ENCODE data around the gene HIRA. TPM values are rescaled to one million over a fixed set of nuclear protein-coding genes. Genes with fewer than 3 reads are reported as not detected.

Gene HIRA
- total and polyA plus RNA-seq, 2 of the 8 experiments (the other 6 are each of a cell fraction or from before 2014, with no cell fraction given): 34.9 to 67.2 TPM

DNA sequence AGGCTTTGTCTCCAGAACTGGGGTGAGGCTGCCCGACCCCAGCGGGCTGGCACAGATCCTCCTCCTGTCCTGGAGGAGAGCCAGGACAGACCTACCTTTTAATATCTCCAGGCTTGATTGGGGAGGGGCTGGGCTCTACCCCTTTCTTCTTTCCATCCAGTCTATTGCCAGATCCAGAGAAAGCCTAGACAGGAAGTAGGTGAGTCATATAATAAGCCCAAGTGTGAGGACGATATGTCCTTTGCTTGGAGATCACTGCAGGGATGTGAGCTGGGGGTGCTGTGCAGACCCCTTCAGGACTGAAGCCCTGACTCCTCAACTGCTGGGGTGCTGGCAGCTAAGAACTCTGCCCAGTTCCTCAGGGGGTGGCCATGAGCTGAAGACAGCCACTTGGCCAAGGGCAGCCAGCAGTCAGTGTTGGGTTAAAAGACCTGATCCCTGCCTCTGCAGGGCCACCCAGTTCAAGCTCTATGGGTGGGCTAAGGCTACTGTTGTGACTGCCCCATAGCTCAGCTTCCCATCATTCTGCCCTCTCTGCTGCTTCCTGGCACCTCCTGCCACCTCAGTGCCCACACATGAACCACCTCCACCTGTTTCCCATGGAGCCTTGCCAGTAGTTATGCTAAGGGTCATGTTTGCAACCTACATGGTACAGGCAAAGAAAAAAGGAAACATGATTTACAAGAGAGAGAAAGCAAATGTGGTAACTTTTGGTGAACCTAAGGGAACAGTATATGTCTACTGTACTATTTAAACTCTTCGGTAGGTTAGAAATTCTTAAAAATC lies 24.2 kb upstream of the HIRA start:
- WGBS, 2 experiments (ENCODE audit: extremely low coverage in 1 of 2, insufficient coverage in 1 of 2, insufficient read length in 1 of 2, insufficient replicate concordance in 2 of 2, low coverage in 1 of 2, low lambda C conversion rate in 2 of 2, missing lambda C conversion rate in 1 of 2): 79% methylated on average over 4 of the region's 4 CpGs; no CpG with 5 or more reads in 1 of the 2 experiments
- CTCF ChIA-PET (ENCODE audit: partially characterized antibody): interaction anchor here (1.3 to 4.7 kb wide), 2 partner anchors 18 to 176 kb away, joined by 4 to 19 read pairs; no protein-coding TSS in a partner anchor
- H3K4ac ChIP-seq (replicated peaks; ENCODE audit: insufficient read length, low read depth, low read length): no peak overlapping the region

More for the DNA sequence above, 24.2 kb upstream of the HIRA start:
- Histone ChIP-seq H3K27ac (ENCODE audit: low read depth, low read length) (no peak overlapping the region), H3K23ac (ENCODE audit: insufficient read length) (no peak overlapping the region), H3K14ac (ENCODE audit: insufficient read length) (no peak overlapping the region), H3K9ac (replicated peaks in 1 of 4; ENCODE audit: extremely low read depth in 1 of 4, low read depth in 3 of 4, low read length in 3 of 4) (no peak overlapping the region), H3K79me1 (ENCODE audit: low read depth, low read length) (no peaks in the 10 kb centered on the region; the same call in 1 of the 2 replicates), H3K9me3 (ENCODE audit: insufficient read depth in 2 of 2, low read depth in 1 of 2, low read length in 1 of 2) (no peaks in the 10 kb centered on the region), H2BK5ac (ENCODE audit: low read depth, low read length) (no peak overlapping the region), H3K36me3 (ENCODE audit: control insufficient read depth in 2 of 4, insufficient read depth in 4 of 4, low read length in 3 of 4) (peaks cover 9 to 69% (median 42%) of the 10 kb centered on the region in 4 experiments), H3K4me1 (replicated peaks in 1 of 4; ENCODE audit: control insufficient read depth in 3 of 4, insufficient read depth in 4 of 4, low read length in 3 of 4) (no peaks in the 10 kb centered on the region), H3K18ac (ENCODE audit: extremely low read depth, low read length) (no peak overlapping the region), H4K20me1 (replicated peaks in 1 of 2; ENCODE audit: control insufficient read depth in 1 of 2, insufficient read depth in 2 of 2, low read length in 2 of 2) (peaks cover 0 to 8% of the 10 kb centered on the region in 2 experiments), H3K79me2 (ENCODE audit: control insufficient read depth in 1 of 2, insufficient read depth in 2 of 2, low read length in 2 of 2) (no peaks in the 10 kb centered on the region), H3K56ac (replicated peaks; ENCODE audit: insufficient read length, low read depth, low read length) (no peak overlapping the region), H2AFZ (ENCODE audit: low read length) (no peak overlapping the region), H3K4me2 (ENCODE audit: insufficient read depth in 1 of 2, low read depth in 2 of 2, low read length in 2 of 2) (no peak overlapping the region), H2BK15ac (ENCODE audit: low read length) (no peak overlapping the region), H4K5ac (ENCODE audit: insufficient read length, low read depth, low read length) (no peak overlapping the region), H3K27me3 (replicated peaks in 1 of 4; ENCODE audit: control insufficient read depth in 3 of 4, extremely low read depth in 1 of 4, insufficient read depth in 3 of 4, low read length in 3 of 4) (no peaks in the 10 kb centered on the region), H2AK5ac (ENCODE audit: low read depth, low read length) (no peak overlapping the region), H3K23me2 (ENCODE audit: low read depth, low read length) (no peaks in the 10 kb centered on the region), H3K4me3 (ENCODE audit: extremely low read depth in 1 of 4, insufficient read depth in 2 of 4, low read depth in 3 of 4, low read length in 4 of 4) (no peak overlapping the region), H4K91ac (replicated peaks; ENCODE audit: insufficient read length, low read length) (no peak overlapping the region), H2BK12ac (ENCODE audit: low read depth, low read length) (no peak overlapping the region), H4K8ac (ENCODE audit: extremely low read depth, insufficient read depth, low read length) (no peak overlapping the region), H2BK20ac (ENCODE audit: low read length) (no peak overlapping the region), H2BK120ac (replicated peaks; ENCODE audit: low read depth, low read length) (no peak overlapping the region)
- no peak for FAIRE-seq
- TF ChIP-seq TAF1 (IDR thresholded peaks at IDR 0.05; ENCODE audit: low read depth, low read length): no peak
- POLR2A ChIA-PET (ENCODE audit: partially characterized antibody): interaction anchor here (0.6 to 1.6 kb wide), 4 partner anchors 9 to 61 kb away, joined by 3 to 7 read pairs (median 4); partner anchors contain the start of gene CDC45
- no peak for DNase-seq (ENCODE audit: low read depth in 1 of 2, low spot score in 2 of 2)
